Measurements from ENCODE around the gene MAPK4.

The MAPK4 gene

DNA sequence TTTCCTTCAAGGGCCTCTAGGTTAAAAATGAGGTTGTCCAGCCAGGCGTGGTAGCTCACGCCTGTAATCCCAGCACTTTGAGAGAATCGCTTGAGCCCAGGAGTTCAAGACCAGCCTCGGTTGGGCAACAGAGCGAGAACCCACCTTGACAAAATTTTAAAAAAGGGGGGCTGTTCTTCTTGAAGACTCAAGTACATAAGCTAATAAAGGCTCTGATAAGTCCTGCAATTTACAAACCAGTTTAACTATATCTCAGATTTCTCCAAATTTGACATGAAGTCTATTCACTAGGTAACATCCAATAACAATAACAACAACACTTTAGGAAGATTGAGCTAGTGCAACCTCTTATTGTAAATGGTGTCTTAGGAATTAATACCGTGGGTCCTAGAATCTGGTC is 129.7 kb downstream of the MAPK4 start:
- TF ChIP-seq, protein P1, sequence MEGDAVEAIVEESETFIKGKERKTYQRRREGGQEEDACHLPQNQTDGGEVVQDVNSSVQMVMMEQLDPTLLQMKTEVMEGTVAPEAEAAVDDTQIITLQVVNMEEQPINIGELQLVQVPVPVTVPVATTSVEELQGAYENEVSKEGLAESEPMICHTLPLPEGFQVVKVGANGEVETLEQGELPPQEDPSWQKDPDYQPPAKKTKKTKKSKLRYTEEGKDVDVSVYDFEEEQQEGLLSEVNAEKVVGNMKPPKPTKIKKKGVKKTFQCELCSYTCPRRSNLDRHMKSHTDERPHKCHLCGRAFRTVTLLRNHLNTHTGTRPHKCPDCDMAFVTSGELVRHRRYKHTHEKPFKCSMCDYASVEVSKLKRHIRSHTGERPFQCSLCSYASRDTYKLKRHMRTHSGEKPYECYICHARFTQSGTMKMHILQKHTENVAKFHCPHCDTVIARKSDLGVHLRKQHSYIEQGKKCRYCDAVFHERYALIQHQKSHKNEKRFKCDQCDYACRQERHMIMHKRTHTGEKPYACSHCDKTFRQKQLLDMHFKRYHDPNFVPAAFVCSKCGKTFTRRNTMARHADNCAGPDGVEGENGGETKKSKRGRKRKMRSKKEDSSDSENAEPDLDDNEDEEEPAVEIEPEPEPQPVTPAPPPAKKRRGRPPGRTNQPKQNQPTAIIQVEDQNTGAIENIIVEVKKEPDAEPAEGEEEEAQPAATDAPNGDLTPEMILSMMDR (IDR thresholded peaks at IDR 0.05): no peak

DNA sequence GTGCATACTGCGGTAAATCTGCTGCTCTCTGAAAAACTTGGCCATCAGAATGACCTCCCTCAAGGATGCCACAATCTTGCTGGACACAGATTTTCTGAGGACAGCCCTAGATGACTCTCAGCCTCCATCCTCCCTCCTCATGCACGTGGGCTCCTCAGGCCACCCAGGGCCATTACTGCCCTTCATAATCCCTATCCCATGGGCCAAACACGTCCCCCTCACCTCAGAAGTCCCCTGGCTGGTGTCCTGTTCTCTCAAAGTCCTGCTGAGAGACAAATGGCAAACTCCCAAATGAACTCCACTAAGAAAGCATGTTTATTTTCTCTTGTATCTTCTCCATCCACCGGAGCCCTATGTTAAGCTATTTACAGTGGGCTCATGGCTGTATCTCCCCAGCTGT is 134.3 kb downstream of the MAPK4 start:
- TF ChIP-seq, protein P1 (IDR thresholded peaks at IDR 0.05): no peak

DNA sequence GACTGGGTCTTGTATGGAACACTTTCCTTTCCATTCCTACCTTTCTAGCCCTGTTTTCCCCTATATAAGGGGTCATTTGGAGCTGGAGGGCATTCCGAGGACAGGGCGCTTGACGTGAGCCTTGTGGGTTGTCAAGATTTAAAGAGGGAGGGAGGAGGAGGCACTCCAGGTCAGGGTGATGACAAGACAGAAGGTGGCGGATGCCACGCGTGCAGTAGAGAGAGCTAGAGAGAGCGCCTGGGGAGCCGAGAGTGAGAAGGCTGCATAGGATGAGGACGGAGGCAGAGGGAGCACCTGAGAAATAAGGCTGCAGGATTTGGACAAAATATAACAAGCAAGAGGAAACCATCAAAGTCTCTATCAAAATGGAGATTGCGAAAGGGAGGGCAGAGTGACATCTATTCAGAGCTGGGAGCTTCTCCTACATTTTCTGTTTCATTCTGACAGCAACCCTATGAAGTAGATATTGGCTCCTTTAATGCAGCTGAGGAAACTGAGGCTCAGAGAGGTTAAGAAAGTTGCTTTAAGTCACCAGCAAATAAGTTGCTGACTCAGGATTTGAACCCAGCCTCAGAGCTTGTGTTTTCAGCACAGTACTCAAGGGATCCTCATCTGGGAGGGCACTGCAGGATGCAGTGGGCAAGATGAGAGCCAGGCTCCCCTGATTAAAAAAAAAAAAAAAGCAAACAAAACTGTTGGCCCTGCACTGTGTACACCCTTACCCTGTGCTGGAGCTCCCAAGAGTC is 135.7 kb downstream of the MAPK4 start:
- TF ChIP-seq, protein P1 (IDR thresholded peaks at IDR 0.05): no peak

DNA sequence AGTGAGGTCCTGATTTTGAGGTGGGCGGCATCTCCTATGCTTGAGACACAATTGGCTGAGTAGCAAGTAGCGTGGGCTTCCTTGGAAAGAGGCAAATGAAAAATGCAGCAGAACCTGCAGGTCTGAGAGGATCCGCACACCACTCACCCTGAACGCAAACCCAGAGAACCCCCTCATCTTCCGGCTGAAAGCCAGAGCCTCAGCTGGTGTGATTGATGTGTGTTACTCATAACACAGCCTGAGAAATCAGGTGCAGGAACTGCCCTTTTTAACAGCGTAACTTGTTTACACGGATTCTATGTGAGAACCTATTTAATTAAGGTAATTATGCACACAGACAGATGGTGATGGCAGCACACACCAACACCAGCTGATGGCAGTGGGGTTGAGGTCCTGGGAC is 136.5 kb downstream of the MAPK4 start:
- TF ChIP-seq, protein P1 (IDR thresholded peaks at IDR 0.05): no peak

DNA sequence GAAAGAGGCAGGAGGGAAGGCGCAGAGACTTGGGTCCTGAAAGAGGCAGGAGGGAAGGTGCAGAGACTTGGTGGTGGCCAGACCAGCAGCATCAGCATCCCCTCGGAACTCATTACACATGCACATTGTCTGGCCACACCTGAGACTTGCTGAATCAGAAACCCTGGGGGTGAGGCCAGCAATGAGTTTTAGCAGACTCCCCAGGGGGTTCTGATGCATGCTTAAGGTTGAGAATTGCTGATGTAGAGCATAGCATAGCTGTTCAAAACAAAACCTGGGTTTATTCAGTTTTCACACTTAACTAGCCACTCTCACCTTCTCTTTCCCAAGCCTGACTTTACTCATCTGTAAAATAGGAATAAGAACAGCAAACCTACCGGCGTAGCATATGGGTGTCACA is 137.0 kb downstream of the MAPK4 start:
- TF ChIP-seq, protein P1 (IDR thresholded peaks at IDR 0.05): no peak

DNA sequence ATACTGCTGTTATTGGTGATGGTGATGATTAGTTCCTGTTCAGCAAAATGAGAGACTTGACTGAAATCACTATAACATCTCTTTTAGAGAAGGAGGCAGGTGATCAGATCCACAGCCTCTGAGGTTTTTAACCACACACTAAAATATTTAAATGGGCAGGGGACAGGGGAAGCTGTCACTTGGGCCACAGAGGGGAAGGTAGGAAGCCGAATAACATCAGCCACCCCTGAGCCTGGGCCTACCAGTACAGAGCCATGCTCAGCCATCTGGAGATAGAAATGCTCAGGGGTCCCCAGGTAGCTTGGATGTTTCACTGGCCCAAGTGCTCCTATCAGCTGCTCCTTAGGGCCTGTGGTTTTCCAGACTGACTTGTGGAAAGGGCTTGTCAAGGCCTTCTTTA is 137.6 kb downstream of the MAPK4 start:
- TF ChIP-seq, protein P1 (IDR thresholded peaks at IDR 0.05): no peak

DNA sequence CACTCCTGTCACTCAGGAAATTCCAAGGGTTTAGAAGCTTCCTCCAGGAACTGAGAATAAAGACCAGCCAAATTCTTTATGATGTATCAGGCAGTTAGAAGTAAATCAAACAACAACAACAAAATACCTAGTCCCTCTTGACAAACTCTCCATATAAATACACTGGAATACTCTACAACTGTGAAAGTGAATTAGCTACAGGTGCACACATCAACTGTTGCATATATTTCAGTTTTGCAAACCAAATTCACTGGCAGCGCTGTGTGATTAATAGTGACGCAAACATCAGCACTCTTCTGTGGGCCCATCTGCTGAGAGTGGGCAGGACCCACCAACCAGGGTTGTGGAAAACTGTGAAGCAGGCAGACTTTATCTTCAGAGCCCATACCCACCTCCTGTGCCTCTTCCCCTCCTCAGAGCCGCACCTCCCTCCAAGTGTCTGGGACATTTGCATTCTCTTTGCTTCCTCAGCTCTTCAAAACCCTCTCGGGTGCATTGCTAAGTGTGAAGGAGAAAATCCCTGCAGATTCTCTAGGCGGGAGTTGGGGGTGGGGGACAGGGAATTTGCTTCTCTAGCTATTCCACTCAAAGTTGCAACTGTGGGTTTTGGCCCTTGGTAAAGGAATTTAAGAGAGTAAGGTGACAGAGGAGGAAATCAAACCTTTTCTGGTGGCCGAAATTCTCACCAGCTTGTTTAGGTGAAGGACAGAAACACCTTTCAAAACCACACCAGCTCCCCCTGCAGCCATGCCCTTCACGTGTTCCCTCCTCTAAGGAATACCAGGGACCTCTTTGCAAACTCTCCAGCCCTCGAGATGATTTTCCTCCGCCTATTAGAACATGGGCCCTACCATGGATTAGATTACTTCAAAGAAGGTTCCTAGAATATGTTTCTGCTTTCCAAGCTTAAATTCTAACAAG is 140.6 kb downstream of the MAPK4 start:
- TF ChIP-seq, protein P1 (IDR thresholded peaks at IDR 0.05): no peak

Measured in LNCAP (cell line).